Cortex of kidney (tissue), 1 donor: ENCODE results near the gene TTF2.

Experiments
- DNase-seq: peaks from one replicate; lab custom pipeline; 2025; lab: John Stamatoyannopoulos, UW

The TTF2 gene

GRCh38 chr1:117059678-117060440 is at the start of gene TTF2:
TTF2 (plus strand) TSS chr1:117060326; CDS start chr1:117060347, 21 bp downstream.
- DNase-seq = no peak

GRCh38 chr1:117011334-117011733 is 48.8 kb upstream of the TTF2 start:
- no peak for DNase-seq

- no peak for DNase-seq
These were observed 46.7 kb upstream of the TTF2 start for GRCh38 chr1:117013309-117013858.

- no peak for DNase-seq
These were observed 45.9 kb upstream of the TTF2 start for GRCh38 chr1:117014209-117014608.

GRCh38 chr1:117015724-117016123 is 44.4 kb upstream of the TTF2 start:
- no peak for DNase-seq

- DNase-seq = no peak
These were observed 43.1 kb upstream of the TTF2 start for GRCh38 chr1:117017062-117017461.

GRCh38 chr1:117017648-117018047 is 42.5 kb upstream of the TTF2 start:
- DNase-seq = no peak

GRCh38 chr1:117020526-117021156 is 39.5 kb upstream of the TTF2 start:
- DNase-seq = no peak

GRCh38 chr1:117022114-117022513 is 38.0 kb upstream of the TTF2 start:
- no peak for DNase-seq

GRCh38 chr1:117025568-117025967 is 34.6 kb upstream of the TTF2 start:
- DNase-seq = no peak

- no peak for DNase-seq
These were observed 33.8 kb upstream of the TTF2 start for GRCh38 chr1:117026361-117026760.

- DNase-seq = no peak
These were observed 30.4 kb upstream of the TTF2 start for GRCh38 chr1:117029685-117030084.

- no peak for DNase-seq
These were observed 29.8 kb upstream of the TTF2 start for GRCh38 chr1:117030271-117030877.

GRCh38 chr1:117032266-117032665 is 27.9 kb upstream of the TTF2 start:
- no peak for DNase-seq

GRCh38 chr1:117032681-117033539 is 27.2 kb upstream of the TTF2 start:
- DNase-seq = no peak

- DNase-seq = no peak
These were observed 26.4 kb upstream of the TTF2 start for GRCh38 chr1:117033772-117034171.

- DNase-seq = no peak
These were observed 25.3 kb upstream of the TTF2 start for GRCh38 chr1:117034791-117035290.

GRCh38 chr1:117036018-117036461 is 24.1 kb upstream of the TTF2 start:
- no peak for DNase-seq

GRCh38 chr1:117037802-117038201 is 22.3 kb upstream of the TTF2 start:
- no peak for DNase-seq

GRCh38 chr1:117038236-117038635 is 21.9 kb upstream of the TTF2 start:
- no peak for DNase-seq

GRCh38 chr1:117044217-117044616 is 15.9 kb upstream of the TTF2 start:
- no peak for DNase-seq

GRCh38 chr1:117045644-117046043 is 14.5 kb upstream of the TTF2 start:
- no peak for DNase-seq
